Trophoblast cell (in vitro differentiated cells and primary cell): ENCODE data around the gene TPM1.

Source experiments
- DNase-seq, 2 donors: peaks; one replicate each; pipeline ENCODE4 v3.0.0-alpha.2; 2016
- H2AFZ ChIP-seq: 2 replicates; pipeline ENCODE4 v1.6.1; 2013; ENCODE audit warnings: low read length, moderate library complexity, mild to moderate bottlenecking; ENCODE audit not compliant: insufficient read depth, poor library complexity
- H2AK5ac ChIP-seq: 2 replicates; pipeline ENCODE4 v1.6.1; 2013; ENCODE audit warnings: mild to moderate bottlenecking, low read length
- H2BK120ac ChIP-seq: 2 replicates; pipeline ENCODE4 v1.6.1; 2013; ENCODE audit warnings: low read length, mild to moderate bottlenecking, moderate library complexity; ENCODE audit not compliant: insufficient read depth, poor library complexity
- H2BK12ac ChIP-seq: 2 replicates; pipeline ENCODE4 v1.6.1; 2013; ENCODE audit warnings: mild to moderate bottlenecking, low read length, moderate library complexity
- H2BK5ac ChIP-seq: 2 replicates; pipeline ENCODE4 v1.6.1; 2013; ENCODE audit warnings: low read length, low read depth, moderate library complexity, mild to moderate bottlenecking; ENCODE audit not compliant: poor library complexity
- H3K14ac ChIP-seq: 2 replicates; pipeline ENCODE4 v1.6.1; 2013; ENCODE audit warnings: mild to moderate bottlenecking, low read length
- H3K18ac ChIP-seq: 2 replicates; pipeline ENCODE4 v1.6.1; 2013; ENCODE audit warnings: mild to moderate bottlenecking, low read length
- H3K23ac ChIP-seq: 2 replicates; pipeline ENCODE4 v1.6.1; 2013; ENCODE audit warnings: low read length
- H3K27ac ChIP-seq: 2 replicates; pipeline ENCODE4 v1.5.1; 2013; ENCODE audit warnings: low read depth, mild to moderate bottlenecking, inconsistent platforms, low read length, moderate library complexity
- H3K27me3 ChIP-seq: 2 replicates; pipeline ENCODE4 v1.6.1; 2013; ENCODE audit warnings: inconsistent platforms, mild to moderate bottlenecking, low read length, moderate library complexity; ENCODE audit not compliant: insufficient read depth
- H3K36me3 ChIP-seq, 2 experiments: 1 replicate in 1 of 2; 2 replicates in 1 of 2; pipeline ENCODE4 v1.6.1; 2013; ENCODE audit warnings: low read length in 2 of 2, mild to moderate bottlenecking in 2 of 2, moderate library complexity in 1 of 2; ENCODE audit not compliant: insufficient read depth in 2 of 2, control insufficient read depth in 1 of 2
- H3K4ac ChIP-seq: 2 replicates; pipeline ENCODE4 v1.6.1; 2013; ENCODE audit warnings: low read depth, mild to moderate bottlenecking, low read length, moderate library complexity
- H3K4me1 ChIP-seq, 2 experiments: 1 replicate in 1 of 2; 2 replicates in 1 of 2; pipeline ENCODE4 v1.6.1; 2013; ENCODE audit warnings: low read length in 2 of 2, mild to moderate bottlenecking in 2 of 2, moderate library complexity in 1 of 2; ENCODE audit not compliant: insufficient read depth in 2 of 2, control insufficient read depth in 1 of 2
- H3K4me2 ChIP-seq: 2 replicates; pipeline ENCODE4 v1.6.1; 2013; ENCODE audit warnings: inconsistent platforms, mild to moderate bottlenecking, low read length, moderate library complexity
- H3K4me3 ChIP-seq: 2 replicates; pipeline ENCODE4 v1.5.1; 2013; ENCODE audit warnings: mild to moderate bottlenecking, low read depth, low read length, inconsistent platforms
- H3K79me1 ChIP-seq: one replicate; pipeline ENCODE4 v1.6.1; 2013; ENCODE audit warnings: low read length
- H3K79me2 ChIP-seq: 2 replicates; pipeline ENCODE4 v1.6.1; 2013; ENCODE audit warnings: low read length, mild to moderate bottlenecking; ENCODE audit not compliant: control insufficient read depth, insufficient read depth, poor library complexity
- H3K9ac ChIP-seq: 2 replicates; pipeline ENCODE4 v1.6.1; 2013; ENCODE audit warnings: mild to moderate bottlenecking, low read length
- H3K9me3 ChIP-seq: 2 replicates; pipeline ENCODE4 v1.6.1; 2013; ENCODE audit warnings: low read depth, mild to moderate bottlenecking, control low read depth, inconsistent platforms, low read length; ENCODE audit not compliant: insufficient read depth
- H4K12ac ChIP-seq: 2 replicates; pipeline ENCODE4 v1.6.1; 2013; ENCODE audit warnings: low read depth, mild to moderate bottlenecking, low read length, moderate library complexity
- H4K8ac ChIP-seq: 2 replicates; pipeline ENCODE4 v1.6.1; 2013; ENCODE audit warnings: low read depth, mild to moderate bottlenecking, low read length, moderate library complexity
- H4K91ac ChIP-seq: one replicate; pipeline ENCODE4 v1.6.1; 2013; ENCODE audit warnings: low read depth, mild to moderate bottlenecking, low read length, moderate library complexity
- WGBS: extraction: QIAGEN DNeasy Blood & Tissue Kit; methylation state at CpG from one replicate; pipeline ENCODE4 v1.1.7; 2013; ENCODE audit warnings: missing lambda C conversion rate; ENCODE audit not compliant: insufficient read length, insufficient coverage; ENCODE audit errors: extremely low coverage; 5-methylcytosine and 5-hydroxymethylcytosine counted together

The TPM1 gene

DNA sequence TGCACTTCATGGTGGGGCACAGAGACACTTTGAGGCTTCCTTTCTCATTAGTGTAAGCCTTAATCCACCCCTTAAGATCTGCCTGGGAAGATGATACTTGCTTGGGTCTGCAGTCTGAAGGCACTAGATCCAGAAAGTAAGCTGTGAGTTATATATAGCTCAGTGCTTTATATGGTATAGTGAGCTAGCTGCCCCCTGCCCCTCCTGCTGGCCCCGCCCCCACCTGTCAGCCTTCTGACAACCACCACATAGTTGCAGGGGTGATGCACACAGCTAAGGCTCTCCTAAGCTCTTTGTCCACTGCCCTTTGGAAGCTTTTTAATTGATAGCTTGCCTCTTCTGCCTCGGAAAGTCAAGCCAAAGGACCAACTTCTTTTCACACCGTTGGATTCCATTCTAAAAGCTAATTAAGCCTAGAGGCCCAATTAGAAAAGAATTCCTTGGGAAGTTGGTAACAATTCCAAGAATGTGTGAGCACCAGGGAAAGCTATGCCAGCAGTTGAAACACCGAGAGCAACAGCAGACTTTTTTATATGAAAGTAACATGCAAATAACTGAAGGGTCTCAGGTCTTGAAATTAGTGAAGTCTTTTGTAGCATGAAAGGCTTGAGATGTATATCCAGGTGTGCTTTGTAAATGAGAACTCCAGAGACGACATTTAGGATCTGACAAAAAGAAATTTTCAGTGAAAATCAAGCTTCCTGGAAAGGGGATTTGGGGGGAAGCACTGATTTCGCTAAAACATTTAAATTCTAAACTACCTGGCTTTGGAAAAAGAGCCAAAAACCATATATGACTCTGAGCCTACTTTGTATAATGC, 2.3 kb downstream of the TPM1 start:
- Histone ChIP-seq H3K79me2 (peaks cover 38% of the 10 kb centered on the region), H3K27ac (peak overlapping the region; percentile 100), H2AK5ac (no peak overlapping the region), H3K14ac (peak overlapping the region; percentile 98), H3K79me1 (peaks cover 60% of the 10 kb centered on the region), H2BK12ac (no peak overlapping the region), H3K4me3 (peak overlapping the region; percentile 94), H4K12ac (no peak overlapping the region), H3K9ac (peak overlapping the region; percentile 96), H2BK120ac (peak overlapping the region; percentile 94), H4K91ac (no peak overlapping the region), H3K4me2 (peak overlapping the region; percentile 60), H3K9me3 (no peaks in the 10 kb centered on the region), H3K23ac (no peak overlapping the region), H2AFZ (no peak overlapping the region), H3K18ac (peak overlapping the region; percentile 100), H3K36me3 (peaks cover 25 to 42% of the 10 kb centered on the region in 2 experiments), H2BK5ac (peak overlapping the region; percentile 95), H3K4me1 (peaks cover 0 to 3% of the 10 kb centered on the region in 2 experiments), H3K4ac (peak overlapping the region; percentile 99), H3K27me3 (no peaks in the 10 kb centered on the region), H4K8ac (peak overlapping the region; percentile 90)
- DNase-seq: no peak
- no CpG with 5 or more reads among the region's 6 CpGs for WGBS

DNA sequence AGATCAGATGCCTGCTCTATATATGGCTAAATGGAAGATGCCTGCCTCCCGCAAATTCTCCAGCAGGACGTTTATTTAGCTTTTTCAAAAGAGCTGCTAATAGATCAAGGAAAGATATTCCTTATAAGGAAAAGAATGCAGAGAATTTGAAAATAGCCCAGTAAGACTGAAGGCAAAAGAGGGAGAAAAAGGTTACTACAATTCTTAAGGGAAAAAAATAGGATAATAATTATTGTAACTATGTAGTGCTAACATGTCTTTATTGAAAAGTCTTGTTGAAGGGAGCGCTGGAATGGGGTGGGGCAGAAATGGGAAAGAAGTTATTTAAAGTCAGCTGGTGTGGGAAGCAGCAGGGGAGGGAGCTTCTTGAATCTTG, 2.9 kb downstream of the TPM1 start:
- peak overlapping the region; percentile 50 for H3K4ac ChIP-seq
- peaks cover 4 to 5% of the 10 kb centered on the region in 2 experiments for H3K4me1 ChIP-seq
- H3K79me1 ChIP-seq: peaks cover 57% of the 10 kb centered on the region
- H3K79me2 ChIP-seq: peaks cover 38% of the 10 kb centered on the region
- peak overlapping the region; percentile 100 for H3K27ac ChIP-seq
- H3K9ac ChIP-seq: peak overlapping the region; percentile 96
- H3K4me3 ChIP-seq: no peak overlapping the region
- no CpG with 5 or more reads among the region's 3 CpGs for WGBS
- H3K14ac ChIP-seq: no peak overlapping the region
- peak overlapping the region; percentile 48 for H2BK5ac ChIP-seq
- H3K9me3 ChIP-seq: no peaks in the 10 kb centered on the region
- H3K23ac ChIP-seq: no peak overlapping the region
- H2BK12ac ChIP-seq: no peak overlapping the region
- H4K12ac ChIP-seq: no peak overlapping the region
- H2AK5ac ChIP-seq: no peak overlapping the region
- H2BK120ac ChIP-seq: no peak overlapping the region
- H4K8ac ChIP-seq: no peak overlapping the region
- H4K91ac ChIP-seq: no peak overlapping the region
- peaks cover 29 to 46% of the 10 kb centered on the region in 2 experiments for H3K36me3 ChIP-seq
- no peak overlapping the region for H2AFZ ChIP-seq
- no peaks in the 10 kb centered on the region for H3K27me3 ChIP-seq
- no peak for DNase-seq
- peak overlapping the region; percentile 63 for H3K4me2 ChIP-seq
- no peak overlapping the region for H3K18ac ChIP-seq

DNA sequence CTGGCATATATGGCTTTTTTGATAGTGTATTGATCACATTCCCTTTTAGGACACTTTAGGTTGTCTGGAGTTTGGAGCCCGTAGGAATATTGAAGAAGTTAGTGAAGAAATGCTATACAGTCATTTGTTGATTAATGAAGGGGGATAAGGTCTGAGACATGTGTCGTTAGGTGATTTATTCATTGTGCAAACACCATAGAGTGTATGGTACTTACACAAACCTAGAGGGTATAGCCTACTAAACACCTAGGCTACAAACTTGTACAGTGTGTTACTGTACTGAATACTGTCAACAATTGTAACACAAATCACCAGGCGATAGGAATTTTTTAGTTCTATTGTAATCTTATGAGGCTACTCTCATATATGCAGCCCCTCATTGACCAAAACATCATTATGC, 3.3 kb downstream of the TPM1 start:
- H3K4me2 ChIP-seq: peak overlapping the region; percentile 63
- no peak overlapping the region for H2BK12ac ChIP-seq
- H2BK5ac ChIP-seq: peak overlapping the region; percentile 48
- peak overlapping the region; percentile 100 for H3K27ac ChIP-seq
- no peaks in the 10 kb centered on the region for H3K27me3 ChIP-seq
- peaks cover 3 to 4% of the 10 kb centered on the region in 2 experiments for H3K4me1 ChIP-seq
- H3K4me3 ChIP-seq: no peak overlapping the region
- peaks cover 37% of the 10 kb centered on the region for H3K79me2 ChIP-seq
- no peaks in the 10 kb centered on the region for H3K9me3 ChIP-seq
- H2BK120ac ChIP-seq: no peak overlapping the region
- peak overlapping the region; percentile 86 for H3K9ac ChIP-seq
- H3K14ac ChIP-seq: no peak overlapping the region
- H4K12ac ChIP-seq: no peak overlapping the region
- DNase-seq: no peak
- H4K8ac ChIP-seq: no peak overlapping the region
- H3K18ac ChIP-seq: no peak overlapping the region
- peak overlapping the region; percentile 50 for H3K4ac ChIP-seq
- H2AK5ac ChIP-seq: no peak overlapping the region
- no CpG with 5 or more reads among the region's 3 CpGs for WGBS
- no peak overlapping the region for H2AFZ ChIP-seq
- no peak overlapping the region for H4K91ac ChIP-seq
- no peak overlapping the region for H3K23ac ChIP-seq
- H3K36me3 ChIP-seq: peaks cover 29 to 47% of the 10 kb centered on the region in 2 experiments
- peaks cover 56% of the 10 kb centered on the region for H3K79me1 ChIP-seq

DNA sequence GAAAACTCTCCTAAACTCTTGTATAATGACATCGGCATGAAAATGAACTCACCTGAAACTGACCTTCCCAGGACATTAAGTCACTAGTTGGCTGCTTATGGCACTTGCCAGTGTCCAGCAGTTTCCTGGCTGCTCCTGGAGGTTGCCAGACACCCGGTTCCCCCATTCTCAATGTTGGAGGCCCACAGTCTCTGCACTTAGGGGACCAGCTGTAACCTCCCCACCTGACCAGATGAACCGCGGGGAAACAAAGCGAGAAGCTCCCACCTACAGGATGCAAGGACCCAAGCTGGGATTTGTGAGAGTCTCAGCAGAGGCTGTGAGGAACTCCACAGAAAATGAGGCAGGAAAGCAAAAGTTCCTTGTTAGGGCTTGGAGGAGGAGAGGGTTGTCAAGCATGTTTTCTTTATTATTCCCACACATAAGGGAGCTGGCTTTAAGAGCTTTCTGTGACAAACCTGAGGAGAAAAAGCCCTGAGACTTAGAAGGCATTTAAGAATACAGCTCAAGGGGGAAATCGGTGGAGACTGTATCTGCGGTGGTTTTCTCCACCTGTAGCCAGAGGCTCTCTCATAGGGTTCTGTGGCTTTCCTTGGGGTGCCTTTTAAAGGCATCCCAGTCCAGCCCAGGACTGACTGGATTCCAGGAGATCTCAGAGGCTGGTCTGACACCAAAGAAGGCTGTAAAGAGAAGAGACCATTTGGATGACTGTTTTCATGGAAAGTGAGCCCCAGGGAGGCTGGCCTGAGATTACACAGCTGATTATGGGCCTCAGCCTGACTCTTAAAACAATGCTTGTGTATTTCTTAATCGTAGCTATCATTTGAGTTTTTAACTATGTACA, 4.6 kb downstream of the TPM1 start:
- Histone ChIP-seq H3K4ac (peak overlapping the region; percentile 89), H2AK5ac (no peak overlapping the region), H3K27ac (peak overlapping the region; percentile 100), H3K14ac (peak overlapping the region; percentile 98), H3K23ac (no peak overlapping the region), H3K4me2 (peak overlapping the region; percentile 63), H2BK5ac (peak overlapping the region; percentile 93), H3K18ac (peak overlapping the region; percentile 95), H2BK120ac (peak overlapping the region; percentile 74), H4K91ac (peak overlapping the region; percentile 60), H3K36me3 (peaks cover 30 to 56% of the 10 kb centered on the region in 2 experiments), H3K27me3 (no peaks in the 10 kb centered on the region), H2BK12ac (peak overlapping the region; percentile 55), H3K4me1 (peaks cover 3 to 4% of the 10 kb centered on the region in 2 experiments), H4K8ac (peak overlapping the region; percentile 90), H3K79me1 (peaks cover 43% of the 10 kb centered on the region), H4K12ac (peak overlapping the region; percentile 67), H3K4me3 (peak overlapping the region; percentile 45), H3K9ac (peak overlapping the region; percentile 87), H3K9me3 (no peaks in the 10 kb centered on the region), H3K79me2 (peaks cover 26% of the 10 kb centered on the region), H2AFZ (peak overlapping the region; percentile 35)
- DNase-seq: peak in 1 of 2 donors; percentile 54
- no CpG with 5 or more reads among the region's 8 CpGs for WGBS
